Hepatocyte (in vitro differentiated cells): ENCODE results near the gene OTULIN.

Source experiments
- EZH2 ChIP-seq: fragments of 200-600 bp; sonication (generic); IDR thresholded peaks from 2 replicates; pipeline ENCODE4 v1.6.1; 2016; ENCODE audit warnings: antibody characterized with exemption, mild to moderate bottlenecking, borderline replicate concordance
- EZH2phosphoT487 ChIP-seq: fragments of 200-600 bp; sonication (generic); IDR thresholded peaks from one replicate; pipeline ENCODE4 v1.6.1; 2018; ENCODE audit warnings: antibody characterized with exemption, mild to moderate bottlenecking, low read depth, moderate library complexity; ENCODE audit not compliant: unreplicated experiment, severe bottlenecking
- TF ChIP-seq, protein P1 (sequence below): fragments of 200-600 bp; sonication (generic); IDR thresholded peaks from 2 replicates; pipeline ENCODE4 v1.5.1; 2016; ENCODE audit warnings: antibody characterized with exemption, mild to moderate bottlenecking; ENCODE audit not compliant: poor library complexity

DNA sequence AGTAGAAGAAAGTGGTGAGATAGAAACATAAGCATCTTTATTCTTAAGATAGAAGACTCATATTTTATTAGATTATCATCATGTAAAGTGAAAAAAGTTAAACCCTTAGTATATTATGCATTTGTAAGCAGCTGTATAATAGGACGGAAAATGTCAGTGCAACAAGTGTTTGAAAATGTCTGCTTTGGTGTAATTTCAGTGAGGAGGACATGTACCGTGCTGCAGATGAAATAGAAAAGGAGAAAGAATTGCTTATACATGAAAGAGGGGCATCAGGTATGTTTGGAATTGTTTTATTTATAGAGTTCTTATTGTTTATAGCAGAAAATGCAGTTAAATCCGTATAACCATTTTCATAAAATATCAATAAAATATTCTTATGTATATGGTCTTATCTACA, 8.9 kb downstream of the OTULIN start:
- TF ChIP-seq, protein P1, sequence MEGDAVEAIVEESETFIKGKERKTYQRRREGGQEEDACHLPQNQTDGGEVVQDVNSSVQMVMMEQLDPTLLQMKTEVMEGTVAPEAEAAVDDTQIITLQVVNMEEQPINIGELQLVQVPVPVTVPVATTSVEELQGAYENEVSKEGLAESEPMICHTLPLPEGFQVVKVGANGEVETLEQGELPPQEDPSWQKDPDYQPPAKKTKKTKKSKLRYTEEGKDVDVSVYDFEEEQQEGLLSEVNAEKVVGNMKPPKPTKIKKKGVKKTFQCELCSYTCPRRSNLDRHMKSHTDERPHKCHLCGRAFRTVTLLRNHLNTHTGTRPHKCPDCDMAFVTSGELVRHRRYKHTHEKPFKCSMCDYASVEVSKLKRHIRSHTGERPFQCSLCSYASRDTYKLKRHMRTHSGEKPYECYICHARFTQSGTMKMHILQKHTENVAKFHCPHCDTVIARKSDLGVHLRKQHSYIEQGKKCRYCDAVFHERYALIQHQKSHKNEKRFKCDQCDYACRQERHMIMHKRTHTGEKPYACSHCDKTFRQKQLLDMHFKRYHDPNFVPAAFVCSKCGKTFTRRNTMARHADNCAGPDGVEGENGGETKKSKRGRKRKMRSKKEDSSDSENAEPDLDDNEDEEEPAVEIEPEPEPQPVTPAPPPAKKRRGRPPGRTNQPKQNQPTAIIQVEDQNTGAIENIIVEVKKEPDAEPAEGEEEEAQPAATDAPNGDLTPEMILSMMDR, result no peak
- TF ChIP-seq EZH2phosphoT487 (no peak), EZH2 (no peak)
